Activated CD4-positive, alpha-beta T cell treated with anti-CD3 and anti-CD28 coated beads, Interleukin-2, Interleukin-4, amounts not matched to agents 100 ng/mL and 50 ng/mL, durations not matched to agents 16 hours and 8 hours (primary cell): Measurements from ENCODE around the gene RHNO1.
"Not testable (repeated sequence)": the region's sequence is repeated elsewhere in the genome, so short reads cannot be mapped to it uniquely, and the experiment has no call there.

Experiments
- DNase-seq: peaks from one replicate; pipeline ENCODE4 v3.0.0-alpha.2; 2020; ENCODE audit warnings: low spot score

Gene RHNO1

GRCh38 chr12:2858944-2859421 lies 18.0 kb upstream of the RHNO1 start:
- DNase-seq: no peak

GRCh38 chr12:2860170-2860569 lies 16.9 kb upstream of the RHNO1 start:
- DNase-seq: no peak

GRCh38 chr12:2862876-2863275 lies 14.1 kb upstream of the RHNO1 start:
- DNase-seq: no peak

- DNase-seq: not testable (repeated sequence)
Measured at GRCh38 chr12:2863402-2863801, 13.6 kb upstream of the RHNO1 start.

GRCh38 chr12:2864198-2864597 lies 12.8 kb upstream of the RHNO1 start:
- no peak for DNase-seq

- not testable (repeated sequence) for DNase-seq
Measured at GRCh38 chr12:2868986-2869632, 7.9 kb upstream of the RHNO1 start.

GRCh38 chr12:2876431-2877046 lies 484 bp upstream of the RHNO1 start:
- peak; percentile 50 for DNase-seq

GRCh38 chr12:2877953-2878732 lies 1.1 kb downstream of the RHNO1 start:
- DNase-seq: peak; percentile 17

- DNase-seq: peak; percentile 25
Measured at GRCh38 chr12:2879853-2880252, 2.8 kb downstream of the RHNO1 start.

GRCh38 chr12:2884810-2885209 lies 7.8 kb downstream of the RHNO1 start:
- no peak for DNase-seq

- DNase-seq: no peak
Measured at GRCh38 chr12:2886768-2887450, 9.9 kb downstream of the RHNO1 start.

- no peak for DNase-seq
Measured at GRCh38 chr12:2890001-2890387, 13.0 kb downstream of the RHNO1 start.

GRCh38 chr12:2890388-2891239 lies 13.6 kb downstream of the RHNO1 start, which contains the start of gene TULP3:
Gene TULP3, plus strand, starts transcription at chr12:2890891. Its CDS starts 57 bp downstream, at chr12:2890948.
- peak; percentile 98 for DNase-seq

- no peak for DNase-seq
Measured at GRCh38 chr12:2891240-2892053, 14.4 kb downstream of the RHNO1 start.

- no peak for DNase-seq
Measured at GRCh38 chr12:2892246-2892645, 15.2 kb downstream of the RHNO1 start.

GRCh38 chr12:2893007-2893406 lies 16.0 kb downstream of the RHNO1 start:
- DNase-seq: no peak

GRCh38 chr12:2895051-2895451 lies 18.0 kb downstream of the RHNO1 start:
- DNase-seq: no peak

- DNase-seq: no peak
Measured at GRCh38 chr12:2895511-2895910, 18.5 kb downstream of the RHNO1 start.

GRCh38 chr12:2897418-2897817 lies 20.4 kb downstream of the RHNO1 start:
- DNase-seq: no peak

GRCh38 chr12:2900642-2901041 lies 23.6 kb downstream of the RHNO1 start:
- DNase-seq: no peak
